ENCODE results near the gene PAX6. TPM values are rescaled to one million over a fixed set of nuclear protein-coding genes. Genes with fewer than 3 reads are reported as not detected.

Gene PAX6
- total RNA-seq, 2 donors from 2014 or later, result 5.4 to 6.8 TPM

DNA sequence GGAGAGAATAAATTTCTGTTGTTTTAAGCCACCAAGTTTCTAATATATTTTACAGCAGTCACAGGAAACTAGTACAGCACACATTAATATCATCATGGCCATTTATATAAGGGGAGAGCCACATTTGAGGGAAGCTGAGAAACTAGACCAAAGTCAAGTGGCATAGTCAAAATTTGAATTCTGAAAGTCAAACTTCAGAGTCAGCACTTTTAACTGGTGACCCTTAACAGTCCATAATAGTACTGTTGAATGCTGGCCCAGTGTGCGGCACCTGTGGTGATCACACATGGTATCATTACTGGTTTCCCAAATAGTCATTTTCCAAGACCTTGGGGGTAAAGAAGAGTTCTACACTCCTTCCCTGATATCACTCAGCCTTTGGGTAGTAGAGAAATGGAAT is 44.3 kb upstream of the PAX6 start:
- DNase-seq, result no peak
- no peak overlapping the region for H3K4me3 ChIP-seq (ENCODE audit: low read length)
- no peak overlapping the region for H3K9ac ChIP-seq (ENCODE audit: extremely low read depth, low read length, poor library complexity, severe bottlenecking)
- TF ChIP-seq, protein P1, sequence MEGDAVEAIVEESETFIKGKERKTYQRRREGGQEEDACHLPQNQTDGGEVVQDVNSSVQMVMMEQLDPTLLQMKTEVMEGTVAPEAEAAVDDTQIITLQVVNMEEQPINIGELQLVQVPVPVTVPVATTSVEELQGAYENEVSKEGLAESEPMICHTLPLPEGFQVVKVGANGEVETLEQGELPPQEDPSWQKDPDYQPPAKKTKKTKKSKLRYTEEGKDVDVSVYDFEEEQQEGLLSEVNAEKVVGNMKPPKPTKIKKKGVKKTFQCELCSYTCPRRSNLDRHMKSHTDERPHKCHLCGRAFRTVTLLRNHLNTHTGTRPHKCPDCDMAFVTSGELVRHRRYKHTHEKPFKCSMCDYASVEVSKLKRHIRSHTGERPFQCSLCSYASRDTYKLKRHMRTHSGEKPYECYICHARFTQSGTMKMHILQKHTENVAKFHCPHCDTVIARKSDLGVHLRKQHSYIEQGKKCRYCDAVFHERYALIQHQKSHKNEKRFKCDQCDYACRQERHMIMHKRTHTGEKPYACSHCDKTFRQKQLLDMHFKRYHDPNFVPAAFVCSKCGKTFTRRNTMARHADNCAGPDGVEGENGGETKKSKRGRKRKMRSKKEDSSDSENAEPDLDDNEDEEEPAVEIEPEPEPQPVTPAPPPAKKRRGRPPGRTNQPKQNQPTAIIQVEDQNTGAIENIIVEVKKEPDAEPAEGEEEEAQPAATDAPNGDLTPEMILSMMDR (conservative IDR thresholded peaks at IDR 0.05), result no peak
- no peaks in the 10 kb centered on the region for H3K27me3 ChIP-seq (ENCODE audit: control insufficient read depth, insufficient read depth, low read length, poor library complexity, severe bottlenecking)
- WGBS, 2 experiments (ENCODE audit: insufficient coverage in 1 of 2, insufficient read length in 1 of 2), result 95% methylated on average over 1 of the region's 1 CpG; no CpG with 5 or more reads in 1 of the 2 experiments
- no peak overlapping the region for H3K27ac ChIP-seq (ENCODE audit: low read depth, low read length)
- Mint-ChIP-seq H3K4me3 (no peak overlapping the region), H3K36me3 (ENCODE audit: low read depth) (no peaks in the 10 kb centered on the region), H3K27ac (no peak overlapping the region), H3K9me3 (no peaks in the 10 kb centered on the region), H3K27me3 (ENCODE audit: insufficient read depth) (peaks cover 12% of the 10 kb centered on the region), H3K4me1 (peaks cover 10% of the 10 kb centered on the region)
- no peaks in the 10 kb centered on the region for H3K9me3 ChIP-seq (ENCODE audit: control insufficient read depth, low read length)
- H3K36me3 ChIP-seq (ENCODE audit: control insufficient read depth, insufficient read depth, low read length), result no peaks in the 10 kb centered on the region
- no peaks in the 10 kb centered on the region for H3K4me1 ChIP-seq (ENCODE audit: control insufficient read depth, insufficient read depth, low read length)

- Histone ChIP-seq H3K4me1 (ENCODE audit: control insufficient read depth, insufficient read depth, low read length) (no peaks in the 10 kb centered on the region), H3K27me3 (ENCODE audit: control insufficient read depth, insufficient read depth, low read length, poor library complexity, severe bottlenecking) (peaks cover 4% of the 10 kb centered on the region), H3K4me3 (ENCODE audit: low read length) (no peak overlapping the region), H3K27ac (ENCODE audit: low read depth, low read length) (no peak overlapping the region), H3K36me3 (ENCODE audit: control insufficient read depth, insufficient read depth, low read length) (no peaks in the 10 kb centered on the region), H3K9ac (ENCODE audit: extremely low read depth, low read length, poor library complexity, severe bottlenecking) (no peak overlapping the region), H3K9me3 (ENCODE audit: control insufficient read depth, low read length) (no peaks in the 10 kb centered on the region)
- Mint-ChIP-seq H3K27ac (no peak overlapping the region), H3K4me3 (no peak overlapping the region), H3K4me1 (peaks cover 10% of the 10 kb centered on the region), H3K36me3 (ENCODE audit: low read depth) (no peaks in the 10 kb centered on the region), H3K9me3 (no peaks in the 10 kb centered on the region), H3K27me3 (ENCODE audit: insufficient read depth) (peaks cover 6% of the 10 kb centered on the region)
- TF ChIP-seq, protein P1 (conservative IDR thresholded peaks at IDR 0.05), result no peak
- no peak for DNase-seq
- 90 to 95% methylated on average over 4 of the region's 4 CpGs for WGBS, 2 experiments (ENCODE audit: insufficient coverage in 1 of 2, insufficient read length in 1 of 2)
These were observed 39.2 kb upstream of the PAX6 start for GRCh38 chr11:31850365-31850764.

- no peak for DNase-seq
- Histone ChIP-seq H3K4me3 (ENCODE audit: low read length) (no peak overlapping the region), H3K27me3 (ENCODE audit: control insufficient read depth, insufficient read depth, low read length, poor library complexity, severe bottlenecking) (peaks cover 4% of the 10 kb centered on the region), H3K4me1 (ENCODE audit: control insufficient read depth, insufficient read depth, low read length) (no peaks in the 10 kb centered on the region), H3K36me3 (ENCODE audit: control insufficient read depth, insufficient read depth, low read length) (no peaks in the 10 kb centered on the region), H3K9ac (ENCODE audit: extremely low read depth, low read length, poor library complexity, severe bottlenecking) (no peak overlapping the region), H3K27ac (ENCODE audit: low read depth, low read length) (no peak overlapping the region), H3K9me3 (ENCODE audit: control insufficient read depth, low read length) (no peaks in the 10 kb centered on the region)
- H3K9me3 Mint-ChIP-seq, result no peaks in the 10 kb centered on the region
- H3K4me3 Mint-ChIP-seq, result no peak overlapping the region
- no peaks in the 10 kb centered on the region for H3K36me3 Mint-ChIP-seq (ENCODE audit: low read depth)
- 90% methylated on average over 1 of the region's 2 CpGs; no CpG with 5 or more reads in 1 of the 2 experiments for WGBS, 2 experiments (ENCODE audit: insufficient coverage in 1 of 2, insufficient read length in 1 of 2)
- H3K27me3 Mint-ChIP-seq (ENCODE audit: insufficient read depth), result peaks cover 7% of the 10 kb centered on the region
- no peak overlapping the region for H3K27ac Mint-ChIP-seq
- TF ChIP-seq, protein P1 (conservative IDR thresholded peaks at IDR 0.05), result no peak
- peaks cover 1% of the 10 kb centered on the region for H3K4me1 Mint-ChIP-seq
These were observed 36.6 kb upstream of the PAX6 start for GRCh38 chr11:31847761-31848160.

All from endodermal cell (in vitro differentiated cells).